NT2/D1 (cell line): Measurements from ENCODE around the gene CRACR2A.

Experiments used
- DNase-seq: peaks from one replicate; pipeline ENCODE4 v3.0.0-alpha.2; 2011; ENCODE audit warnings: low read depth, low spot score
- H3K27me3 ChIP-seq: 2 replicates; pipeline ENCODE4 v1.6.0; 2011; ENCODE audit warnings: mild to moderate bottlenecking; ENCODE audit not compliant: insufficient read length, insufficient read depth
- H3K36me3 ChIP-seq: 2 replicates; pipeline ENCODE4 v1.6.1; 2011; ENCODE audit warnings: mild to moderate bottlenecking, low read length, mixed read lengths; ENCODE audit not compliant: insufficient read depth, insufficient read length
- H3K4me1 ChIP-seq: 2 replicates; pipeline ENCODE4 v1.5.1; 2011; ENCODE audit not compliant: insufficient read depth, insufficient read length
- H3K4me3 ChIP-seq: 2 replicates; pipeline ENCODE4 v1.5.1; 2011; ENCODE audit warnings: low read depth; ENCODE audit not compliant: insufficient read length
- H3K9ac ChIP-seq: 2 replicates; pipeline ENCODE4 v1.6.0; 2011; ENCODE audit warnings: low read depth; ENCODE audit not compliant: insufficient read length
- H3K9me3 ChIP-seq: 2 replicates; pipeline ENCODE4 v1.5.1; 2011; ENCODE audit warnings: mild to moderate bottlenecking, low read length; ENCODE audit not compliant: insufficient read depth
- SUZ12 ChIP-seq: IDR thresholded peaks from 2 replicates; pipeline ENCODE4 v1.6.1; 2011; ENCODE audit not compliant: insufficient read length, insufficient read depth; ENCODE audit errors: extremely low read depth
- YY1 ChIP-seq: IDR thresholded peaks from 2 replicates; pipeline ENCODE4 v1.6.1; 2011; ENCODE audit not compliant: insufficient read length, insufficient read depth
- ZNF274 ChIP-seq: IDR thresholded peaks from 2 replicates; pipeline ENCODE4 v1.6.1; 2011; ENCODE audit warnings: mild to moderate bottlenecking, low read depth, low read length

The CRACR2A gene

GRCh38 chr12:3630621-3631271 is 122.2 kb downstream of the CRACR2A start:
- no peak overlapping the region for H3K9ac ChIP-seq
- H3K36me3 ChIP-seq = no peaks in the 10 kb centered on the region
- TF ChIP-seq ZNF274 = no peak
- TF ChIP-seq SUZ12 = no peak
- TF ChIP-seq YY1 = no peak
- no peaks in the 10 kb centered on the region for H3K9me3 ChIP-seq
- no peak for DNase-seq
- H3K4me1 ChIP-seq = peaks cover 26% of the 10 kb centered on the region
- no peaks in the 10 kb centered on the region for H3K27me3 ChIP-seq
- no peak overlapping the region for H3K4me3 ChIP-seq

GRCh38 chr12:3630111-3630510 is 122.8 kb downstream of the CRACR2A start:
- Histone ChIP-seq H3K9ac (no peak overlapping the region), H3K9me3 (no peaks in the 10 kb centered on the region), H3K4me3 (no peak overlapping the region), H3K4me1 (peaks cover 26% of the 10 kb centered on the region), H3K27me3 (no peaks in the 10 kb centered on the region), H3K36me3 (no peaks in the 10 kb centered on the region)
- DNase-seq = no peak
- TF ChIP-seq YY1 (no peak), ZNF274 (no peak), SUZ12 (no peak)

GRCh38 chr12:3629057-3629830 is 123.7 kb downstream of the CRACR2A start:
- Histone ChIP-seq H3K27me3 (no peaks in the 10 kb centered on the region), H3K9ac (peak overlapping the region; percentile 58), H3K36me3 (no peaks in the 10 kb centered on the region), H3K4me3 (no peak overlapping the region), H3K4me1 (peaks cover 22% of the 10 kb centered on the region), H3K9me3 (no peaks in the 10 kb centered on the region)
- TF ChIP-seq YY1 (no peak), SUZ12 (no peak), ZNF274 (no peak)
- no peak for DNase-seq

- Histone ChIP-seq H3K36me3 (no peaks in the 10 kb centered on the region), H3K4me1 (peaks cover 16% of the 10 kb centered on the region), H3K4me3 (no peak overlapping the region), H3K27me3 (no peaks in the 10 kb centered on the region), H3K9me3 (no peaks in the 10 kb centered on the region), H3K9ac (no peak overlapping the region)
- no peak for TF ChIP-seq ZNF274
- no peak for TF ChIP-seq SUZ12
- TF ChIP-seq YY1 = no peak
- DNase-seq = no peak
Measured at GRCh38 chr12:3628629-3629028, 124.3 kb downstream of the CRACR2A start.

GRCh38 chr12:3627336-3627735 is 125.6 kb downstream of the CRACR2A start:
- no peak for DNase-seq
- H3K4me1 ChIP-seq = peaks cover 15% of the 10 kb centered on the region
- no peaks in the 10 kb centered on the region for H3K9me3 ChIP-seq
- no peak for TF ChIP-seq YY1
- TF ChIP-seq SUZ12 = no peak
- no peak for TF ChIP-seq ZNF274
- H3K36me3 ChIP-seq = no peaks in the 10 kb centered on the region
- H3K9ac ChIP-seq = no peak overlapping the region
- H3K4me3 ChIP-seq = no peak overlapping the region
- no peaks in the 10 kb centered on the region for H3K27me3 ChIP-seq

- no peaks in the 10 kb centered on the region for H3K36me3 ChIP-seq
- H3K9me3 ChIP-seq = no peaks in the 10 kb centered on the region
- no peak for TF ChIP-seq SUZ12
- no peak for TF ChIP-seq ZNF274
- no peak for TF ChIP-seq YY1
Measured at GRCh38 chr12:3624273-3624672, 128.6 kb downstream of the CRACR2A start.

More at GRCh38 chr12:3624273-3624672, 128.6 kb downstream of the CRACR2A start:
- H3K27me3 ChIP-seq = no peaks in the 10 kb centered on the region
- H3K9ac ChIP-seq = no peak overlapping the region
- H3K4me3 ChIP-seq = no peak overlapping the region
- no peak for DNase-seq
- H3K4me1 ChIP-seq = peaks cover 12% of the 10 kb centered on the region
